NCI-H2196 treated with DMSO at 0.1 percent for 48 hours (cell line): ENCODE data around the gene KRTAP5-1.

Source experiments
- DNase-seq: peaks from one replicate; lab custom pipeline; 2025; ENCODE audit not compliant: unreplicated experiment; lab: John Stamatoyannopoulos, UW

KRTAP5-1 gene

GRCh38 chr11:1560649-1561251, 24.3 kb downstream of the KRTAP5-1 start:
- no peak for DNase-seq

- no peak for DNase-seq
Observed at GRCh38 chr11:1560002-1560648, 25.0 kb downstream of the KRTAP5-1 start.

DNA sequence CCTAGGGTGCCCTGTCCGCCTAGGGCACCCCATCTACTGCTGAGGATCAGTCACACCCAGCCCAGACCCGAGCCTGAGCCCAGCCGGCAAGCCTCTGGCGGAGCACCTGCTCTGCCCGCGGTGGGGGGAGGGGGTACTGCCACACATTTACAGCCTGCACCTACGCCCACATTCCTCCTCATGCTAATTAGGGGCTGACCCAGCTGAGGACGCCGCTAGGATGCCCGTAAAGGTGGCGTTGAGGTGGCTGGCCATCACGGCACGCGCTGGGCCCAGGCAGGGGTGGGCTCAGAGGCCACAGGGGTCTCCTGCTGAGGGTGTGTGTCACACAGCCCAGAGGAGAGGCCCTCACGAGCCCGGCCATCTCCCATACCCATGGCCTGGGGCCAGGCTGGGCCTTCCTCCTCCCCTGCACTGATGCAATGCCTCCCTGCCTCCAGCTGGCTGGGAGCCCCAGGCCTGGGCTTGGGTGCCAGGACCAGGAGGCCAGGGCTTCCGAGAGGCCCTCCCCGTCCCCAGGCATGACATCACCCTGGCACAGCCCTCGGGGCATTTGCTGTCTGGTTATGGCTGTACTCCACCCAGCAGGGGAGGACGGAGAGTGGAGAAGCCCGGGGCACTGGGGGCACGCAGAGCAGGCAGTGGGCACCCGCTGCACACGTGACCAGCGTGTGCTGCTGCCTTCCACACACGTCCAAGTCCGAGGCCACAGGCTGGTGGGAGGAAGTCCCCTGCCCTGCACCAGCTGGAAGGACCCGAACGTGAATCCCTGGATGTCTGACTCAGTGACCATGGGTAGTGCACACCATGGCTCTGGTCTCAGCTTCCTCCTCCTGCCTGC, 25.8 kb downstream of the KRTAP5-1 start:
- peak; percentile 91 for DNase-seq

- DNase-seq, result no peak
Observed at GRCh38 chr11:1558775-1559110, 26.3 kb downstream of the KRTAP5-1 start.

DNA sequence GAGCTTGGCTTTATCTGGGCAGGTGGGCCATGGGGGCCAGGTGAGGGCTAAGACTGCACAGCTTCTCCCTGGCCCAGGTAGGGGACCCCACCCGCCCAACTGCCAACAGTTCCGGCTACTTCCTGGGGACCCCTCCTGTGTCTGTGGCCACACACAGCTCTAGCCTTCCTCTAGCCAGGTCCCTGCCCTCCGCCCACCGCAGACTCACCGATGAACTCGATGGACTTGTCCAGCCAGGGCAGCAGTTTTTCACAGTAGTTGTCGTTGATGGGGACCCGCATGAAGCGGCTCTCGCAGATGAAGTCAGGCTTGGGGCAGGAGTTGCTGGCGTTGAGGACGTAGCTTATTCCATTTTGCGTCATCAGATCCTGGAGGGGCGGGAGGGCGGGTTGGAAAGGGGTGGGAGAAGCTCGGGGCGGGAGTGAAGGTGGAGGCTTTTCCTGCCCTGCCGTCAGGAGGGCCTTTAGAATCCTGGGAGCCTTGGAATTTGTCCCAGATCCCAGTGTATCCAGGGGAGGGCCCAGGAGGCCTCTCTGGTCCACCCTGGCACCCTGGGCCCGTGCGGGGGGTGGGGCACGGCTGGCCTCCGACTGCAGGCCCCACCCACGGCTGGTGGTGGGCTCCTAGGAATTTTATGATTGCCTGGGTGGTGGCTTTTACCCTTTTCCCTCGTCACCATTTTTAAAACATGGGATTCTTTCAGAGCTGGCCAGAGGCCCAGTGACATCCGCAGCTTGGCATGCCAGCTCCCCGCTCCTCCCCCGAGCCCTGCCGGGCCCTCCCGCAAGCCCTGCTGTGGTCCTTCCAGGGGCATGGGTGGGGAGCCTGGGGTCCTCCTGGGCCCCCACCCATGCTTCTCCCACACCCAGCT, 26.9 kb downstream of the KRTAP5-1 start:
- DNase-seq, result no peak

DNA sequence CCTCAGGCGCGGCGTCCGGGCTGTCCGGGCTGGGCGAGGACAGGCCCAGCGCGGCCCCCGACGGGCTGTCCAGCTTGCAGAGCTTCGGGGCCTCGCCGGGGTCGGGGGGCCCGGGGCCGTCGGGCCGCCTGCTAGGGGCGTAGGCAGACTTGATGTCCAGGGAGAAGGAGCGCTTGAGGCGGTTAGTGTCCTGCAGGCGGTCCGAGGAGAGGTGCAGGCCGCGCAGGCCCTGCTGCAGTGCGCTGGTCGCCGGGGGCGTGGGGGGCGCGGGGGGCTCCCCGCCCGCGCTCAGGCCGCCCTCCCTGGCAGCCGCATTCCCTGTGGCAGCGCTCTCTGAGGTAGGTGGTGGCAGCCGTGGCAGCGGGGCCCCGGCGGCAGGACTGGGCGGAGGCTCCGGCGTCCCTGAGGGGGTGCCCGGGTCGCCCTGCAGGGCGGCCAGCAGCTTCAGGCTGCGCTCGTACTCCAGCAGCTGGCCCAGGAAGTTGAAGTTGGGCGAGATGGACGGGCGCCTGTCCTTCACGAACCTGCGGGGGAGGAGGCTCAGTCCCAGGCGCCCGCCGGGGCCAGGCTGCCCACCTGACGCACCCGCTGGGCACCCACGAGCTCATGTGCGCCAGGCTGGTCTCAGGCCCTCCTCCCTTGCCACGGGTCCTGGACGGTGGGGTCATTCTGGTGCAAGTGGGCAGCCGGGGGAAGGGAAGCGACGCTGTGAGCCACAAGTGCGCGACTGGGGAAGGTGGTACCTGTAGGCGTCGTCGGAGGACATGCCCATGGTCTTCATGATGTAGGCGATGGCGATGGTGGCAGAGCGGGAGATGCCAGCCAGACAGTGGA, 27.8 kb downstream of the KRTAP5-1 start:
- no peak for DNase-seq

DNA sequence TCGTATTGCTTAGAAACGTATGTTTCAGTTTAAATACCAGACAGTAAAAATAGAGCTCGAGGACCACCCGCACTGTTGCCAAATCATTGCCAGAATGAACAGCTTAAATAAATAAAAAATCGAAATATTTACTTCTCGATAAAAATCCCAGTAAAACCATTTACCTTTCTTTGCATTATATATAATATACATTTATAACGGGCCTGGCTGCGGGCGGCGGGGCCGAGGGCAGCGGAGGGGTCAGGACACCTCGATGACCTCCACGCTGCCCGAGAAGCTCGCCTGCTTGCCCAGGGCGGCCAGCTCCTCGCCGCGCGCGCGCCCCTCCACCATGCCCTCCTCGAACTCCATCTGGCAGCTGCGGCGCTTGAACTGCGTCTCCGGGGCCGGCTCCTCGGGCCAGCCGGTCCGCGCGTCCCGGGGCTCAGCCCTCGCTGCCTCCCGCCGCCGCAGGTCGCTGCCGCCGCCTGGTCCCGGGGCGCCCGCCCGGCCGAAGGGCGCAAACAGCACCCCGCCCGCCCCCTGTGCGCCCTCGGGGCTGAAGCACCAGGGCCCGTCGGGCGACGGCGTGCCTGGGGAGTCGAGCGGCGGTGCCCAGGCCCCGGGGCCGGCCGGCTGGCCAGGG, 28.7 kb downstream of the KRTAP5-1 start:
- DNase-seq, result no peak

- no peak for DNase-seq
Observed at GRCh38 chr11:1555713-1556153, 29.4 kb downstream of the KRTAP5-1 start.

DNA sequence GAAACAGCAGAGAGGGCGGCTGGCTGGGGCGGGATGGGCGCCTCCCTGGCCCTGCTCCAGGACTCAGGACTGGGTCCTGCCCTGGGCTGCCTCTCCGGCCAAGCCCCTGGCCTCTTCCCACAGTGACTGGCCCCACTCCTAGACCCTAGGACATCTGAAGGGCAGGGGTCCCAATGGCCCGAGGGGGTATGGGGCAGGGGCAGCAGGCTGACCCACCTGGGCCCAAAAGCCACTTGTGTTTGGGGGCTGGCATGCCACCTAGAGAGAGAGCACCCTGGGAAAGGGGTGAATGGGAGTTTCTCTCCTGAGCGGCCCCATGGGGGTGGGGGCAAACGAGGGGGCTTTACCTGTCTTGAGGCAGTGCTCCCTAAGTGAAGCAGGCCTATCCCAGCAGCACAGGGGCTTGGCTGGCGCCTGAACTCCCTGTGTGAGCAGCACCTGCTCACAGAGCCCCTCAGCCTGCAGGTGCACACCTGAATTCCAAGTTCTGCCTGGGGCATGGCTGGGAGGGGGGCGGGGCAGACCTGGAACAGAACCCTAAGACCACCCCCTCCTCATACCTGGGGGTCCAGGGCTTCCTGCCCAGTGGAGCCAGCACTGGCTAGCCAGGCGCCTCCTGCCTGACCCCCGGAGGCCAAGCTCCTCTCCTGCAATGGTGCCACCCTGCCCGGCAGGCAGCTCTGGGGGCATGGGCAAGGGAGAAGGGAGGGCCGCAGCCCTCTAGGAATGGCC, 29.9 kb downstream of the KRTAP5-1 start:
- DNase-seq, result no peak

- peak; percentile 62 for DNase-seq
Observed at GRCh38 chr11:1553808-1554594, 31.1 kb downstream of the KRTAP5-1 start.

- no peak for DNase-seq
Observed at GRCh38 chr11:1549338-1550330, 35.4 kb downstream of the KRTAP5-1 start.

DNA sequence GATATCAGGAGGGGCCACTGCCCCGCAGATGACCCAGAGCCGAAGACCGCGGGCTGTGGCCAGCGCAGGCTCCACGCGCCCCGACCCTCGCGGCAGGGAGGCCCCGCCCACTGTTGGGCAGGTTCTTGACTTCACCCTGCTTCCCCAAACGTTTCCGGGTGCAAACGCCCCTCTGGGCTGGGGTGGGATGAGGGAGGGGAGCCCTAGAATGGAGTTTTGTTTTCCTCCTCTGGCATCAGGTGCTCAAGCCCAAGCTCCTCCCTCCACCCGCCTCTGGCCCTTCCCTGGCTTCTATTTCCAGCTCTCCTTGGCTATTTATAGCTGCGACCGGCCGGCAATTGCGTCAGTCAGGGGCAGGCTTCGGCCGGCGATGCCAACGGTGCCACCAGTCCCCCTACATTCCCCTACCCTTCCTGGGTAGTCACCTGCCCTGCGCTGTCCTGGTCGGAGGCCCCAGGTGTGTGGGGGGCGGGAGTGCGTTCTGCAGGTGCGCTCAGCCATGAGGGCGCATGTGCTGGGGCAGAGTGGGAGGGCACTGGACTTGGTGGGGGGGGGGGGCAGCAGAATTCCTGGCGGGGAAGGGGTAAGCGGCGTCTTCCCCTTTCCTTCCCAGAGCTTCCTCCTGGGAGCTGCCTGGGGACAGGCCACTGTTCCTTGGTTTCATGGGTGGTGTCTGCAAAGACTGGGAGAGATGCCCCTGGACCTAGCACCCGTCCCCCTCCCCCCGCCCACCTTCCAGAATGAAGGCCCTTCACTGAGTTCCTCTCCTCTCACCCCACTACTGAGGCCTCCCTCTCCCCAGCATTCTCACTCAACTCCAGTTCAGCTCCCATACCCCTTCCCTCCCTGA, 36.6 kb downstream of the KRTAP5-1 start:
- peak; percentile 71 for DNase-seq

DNA sequence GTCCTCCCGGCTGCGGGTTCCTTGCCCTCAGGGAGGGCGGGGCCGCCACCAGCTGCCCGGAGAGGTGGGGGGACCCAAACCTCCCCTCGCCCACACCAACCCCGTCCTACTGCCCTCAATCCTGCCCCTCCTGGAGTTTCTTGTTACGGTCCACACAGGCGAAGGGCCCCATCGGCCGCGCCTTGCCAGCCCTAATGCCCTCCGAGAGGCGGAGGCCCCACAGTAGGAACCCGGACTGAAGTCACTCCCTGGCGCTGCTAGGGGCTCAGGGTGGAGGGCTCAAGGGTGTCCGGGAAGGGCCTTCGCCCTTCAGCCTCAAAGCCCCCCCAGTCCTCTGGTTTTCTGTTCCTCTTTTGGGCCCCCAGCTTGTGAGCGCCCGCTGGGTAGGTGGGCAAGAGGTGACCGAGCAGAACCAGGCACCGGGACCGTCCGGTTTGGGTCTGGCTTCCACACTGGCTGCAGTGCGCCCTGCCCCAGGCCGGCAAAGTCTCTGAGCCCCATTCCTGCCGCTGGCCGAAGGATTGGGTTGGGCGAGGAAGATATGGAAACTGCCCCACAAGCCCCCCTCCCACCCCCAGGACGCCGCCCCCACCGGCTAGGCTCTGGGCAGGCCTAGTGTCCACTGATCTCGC, 37.5 kb downstream of the KRTAP5-1 start:
- DNase-seq, result no peak

GRCh38 chr11:1546536-1547466, 38.3 kb downstream of the KRTAP5-1 start:
- DNase-seq, result peak; percentile 42

DNA sequence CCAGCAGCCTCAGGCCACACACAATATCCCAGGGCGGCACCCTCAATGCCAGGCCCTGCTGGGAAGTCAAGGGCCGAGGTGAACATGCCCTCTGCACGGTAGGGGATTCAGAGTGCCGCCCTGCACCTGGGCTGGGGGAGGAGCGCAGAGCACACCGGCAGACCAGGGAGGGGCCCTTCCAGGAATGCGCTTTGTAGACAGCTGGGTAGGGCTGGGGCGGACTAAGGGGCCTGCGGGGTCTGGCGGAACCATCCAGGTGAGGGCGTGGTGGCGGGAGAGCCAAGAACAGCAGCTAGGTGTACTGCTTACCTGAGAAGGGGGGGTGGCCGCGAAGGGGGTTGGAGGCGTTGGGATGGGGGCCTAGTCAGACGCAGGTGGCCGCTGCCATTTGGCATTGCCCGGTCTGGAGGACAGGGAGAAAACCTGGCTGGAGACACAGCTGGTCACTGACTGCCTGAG, 39.0 kb downstream of the KRTAP5-1 start:
- DNase-seq, result no peak
